IMR-90 (cell line): ENCODE results near the gene RRP7A. TPM values are rescaled to one million over a fixed set of nuclear protein-coding genes. Genes with fewer than 3 reads are reported as not detected.

Experiments
- ATAC-seq: fragments of 200-7000 bp; cut with Tn5 transposase; 2 replicates; pipeline ENCODE4 v1.9.1; 2020; ENCODE audit warnings: low read depth, mild to moderate bottlenecking, moderate library complexity
- BruUV-seq: library from RNA; stranded (reverse); fragments of 400-500 nt; replicated peaks from 2 replicates; lab custom pipeline; 2021; lab: Mats Ljungman, UMichigan
- CTCF ChIA-PET: fragments of 300-600 bp; formaldehyde crosslinking; extraction: SDS; loops from one replicate; lab custom pipeline; 2021; ENCODE audit warnings: antibody characterized with exemption; lab: Yijun Ruan, JAX
- POLR2A ChIA-PET: fragments of 300-600 bp; sonication (Branson Sonifier 250); formaldehyde crosslinking; loops from one replicate; lab custom pipeline; 2022; ENCODE audit warnings: antibody characterized with exemption; ENCODE audit not compliant: unreplicated experiment; lab: Charles Lee
- DNase-seq: peaks from one replicate; pipeline ENCODE4 v3.0.0; 2013
- H2AFZ ChIP-seq: replicated peaks from 2 replicates; pipeline ENCODE3; 2013; ENCODE audit warnings: low read length, mild to moderate bottlenecking; ENCODE audit not compliant: poor library complexity
- H2AK5ac ChIP-seq: 2 replicates; pipeline ENCODE4 v1.6.1; 2013; ENCODE audit warnings: low read depth, low read length, inconsistent platforms
- H2AK9ac ChIP-seq: replicated peaks from 2 replicates; pipeline ENCODE3; 2013; ENCODE audit warnings: mild to moderate bottlenecking, low read depth, low read length, moderate library complexity; ENCODE audit not compliant: poor library complexity
- H2BK120ac ChIP-seq: 2 replicates; pipeline ENCODE4 v1.6.1; 2013; ENCODE audit warnings: low read depth, low read length, inconsistent platforms
- H2BK15ac ChIP-seq: 3 replicates; pipeline ENCODE4 v1.6.1; 2013; ENCODE audit warnings: low read depth, low read length, inconsistent platforms
- H2BK20ac ChIP-seq: 2 replicates; pipeline ENCODE4 v1.6.1; 2013; ENCODE audit warnings: low read depth, mild to moderate bottlenecking, inconsistent platforms, low read length, moderate library complexity
- H2BK5ac ChIP-seq: 2 replicates; pipeline ENCODE4 v1.6.1; 2013; ENCODE audit warnings: mild to moderate bottlenecking, low read depth, low read length, inconsistent platforms; ENCODE audit not compliant: poor library complexity, severe bottlenecking
- H3K14ac ChIP-seq: replicated peaks from 2 replicates; pipeline ENCODE4 v1.6.1; 2013; ENCODE audit warnings: low read depth, low read length, inconsistent platforms
- H3K18ac ChIP-seq: 2 replicates; pipeline ENCODE4 v1.6.1; 2013; ENCODE audit warnings: low read depth, low read length, control low read depth
- H3K23ac ChIP-seq: 2 replicates; pipeline ENCODE4 v1.6.1; 2013; ENCODE audit warnings: low read depth, low read length, inconsistent platforms
- H3K27ac ChIP-seq: 2 replicates; pipeline ENCODE4 v1.5.1; 2013; ENCODE audit warnings: mild to moderate bottlenecking, control low read depth, low read length; ENCODE audit not compliant: insufficient read depth
- H3K27me3 ChIP-seq: 2 replicates; pipeline ENCODE4 v1.6.1; 2013; ENCODE audit warnings: low read length; ENCODE audit not compliant: control insufficient read depth, insufficient read depth
- H3K36me3 ChIP-seq: 2 replicates; pipeline ENCODE4 v1.6.1; 2013; ENCODE audit warnings: low read length, mixed read lengths; ENCODE audit not compliant: control insufficient read depth, insufficient read depth
- H3K4ac ChIP-seq: 2 replicates; pipeline ENCODE4 v1.6.1; 2013; ENCODE audit warnings: low read depth, low read length, inconsistent platforms
- H3K4me1 ChIP-seq: 2 replicates; pipeline ENCODE4 v1.6.1; 2013; ENCODE audit warnings: low read length, mixed read lengths; ENCODE audit not compliant: control insufficient read depth, insufficient read depth
- H3K4me2 ChIP-seq: 2 replicates; pipeline ENCODE4 v1.6.1; 2013; ENCODE audit warnings: low read depth, mild to moderate bottlenecking, control low read depth, low read length, moderate library complexity
- H3K4me3 ChIP-seq: 2 replicates; pipeline ENCODE4 v1.5.1; 2013; ENCODE audit warnings: low read depth, mild to moderate bottlenecking, control low read depth, low read length, moderate library complexity; ENCODE audit not compliant: insufficient read depth
- H3K56ac ChIP-seq: 2 replicates; pipeline ENCODE4 v1.6.1; 2013; ENCODE audit warnings: low read length, inconsistent platforms; ENCODE audit not compliant: insufficient read depth; ENCODE audit errors: extremely low read depth
- H3K79me1 ChIP-seq, 2 experiments: 2 replicates each; pipeline ENCODE4 v1.6.1; 2013; ENCODE audit warnings: low read length in 2 of 2, inconsistent platforms in 1 of 2, low read depth in 1 of 2
- H3K9ac ChIP-seq: 2 replicates; pipeline ENCODE4 v1.6.1; 2013; ENCODE audit warnings: low read depth, low read length, control low read depth
- H3K9me1 ChIP-seq: 2 replicates; pipeline ENCODE4 v1.6.1; 2013; ENCODE audit warnings: low read length, inconsistent platforms; ENCODE audit not compliant: insufficient read depth
- H3K9me3 ChIP-seq: 2 replicates; pipeline ENCODE4 v1.6.1; 2013; ENCODE audit warnings: low read length; ENCODE audit not compliant: control insufficient read depth, insufficient read depth
- H4K20me1 ChIP-seq: 2 replicates; pipeline ENCODE4 v1.6.1; 2013; ENCODE audit warnings: low read length, inconsistent platforms; ENCODE audit not compliant: insufficient read depth
- H4K5ac ChIP-seq: 2 replicates; pipeline ENCODE4 v1.6.1; 2013; ENCODE audit warnings: mild to moderate bottlenecking, low read depth, low read length, control low read depth
- H4K8ac ChIP-seq, 2 experiments: 2 replicates each; pipeline ENCODE4 v1.6.1; 2013; ENCODE audit warnings: low read depth in 2 of 2, low read length in 2 of 2, control low read depth in 1 of 2, inconsistent platforms in 1 of 2
- H4K91ac ChIP-seq: 2 replicates; pipeline ENCODE4 v1.6.1; 2013; ENCODE audit warnings: low read depth, low read length, inconsistent platforms; ENCODE audit not compliant: insufficient read depth
- BHLHE40 ChIP-seq: fragments of 150-350 bp; IDR thresholded peaks from 2 replicates; pipeline ENCODE4 v1.6.1; 2016; ENCODE audit warnings: mild to moderate bottlenecking, low read depth, low read length
- CEBPB ChIP-seq: IDR thresholded peaks from 2 replicates; pipeline ENCODE4 v1.6.1; 2012; ENCODE audit warnings: low read depth, low read length, improper control_type of control experiment
- CHD1 ChIP-seq: IDR thresholded peaks from 2 replicates; pipeline ENCODE4 v1.6.1; 2012; ENCODE audit warnings: low read depth, low read length, improper control_type of control experiment
- CTCF ChIP-seq: conservative IDR thresholded peaks from 2 replicates; pipeline ENCODE4 v1.5.1; 2012; ENCODE audit warnings: mild to moderate bottlenecking, low read depth, low read length, improper control_type of control experiment
- ELK1 ChIP-seq: fragments of 150-350 bp; IDR thresholded peaks from 2 replicates; pipeline ENCODE4 v1.6.1; 2016; ENCODE audit warnings: low read depth, mild to moderate bottlenecking, low read length, moderate library complexity, borderline replicate concordance
- FOS ChIP-seq: fragments of 150-350 bp; IDR thresholded peaks from 2 replicates; pipeline ENCODE4 v1.6.1; 2016; ENCODE audit warnings: low read depth, low read length
- MAFK ChIP-seq: IDR thresholded peaks from 2 replicates; pipeline ENCODE4 v1.6.1; 2012; ENCODE audit warnings: low read depth, low read length, improper control_type of control experiment
- MAZ ChIP-seq: IDR thresholded peaks from 2 replicates; pipeline ENCODE4 v1.6.1; 2012; ENCODE audit warnings: low read depth, mild to moderate bottlenecking, low read length, improper control_type of control experiment, moderate library complexity, borderline replicate concordance
- MXI1 ChIP-seq: IDR thresholded peaks from 2 replicates; pipeline ENCODE4 v1.6.1; 2012; ENCODE audit warnings: low read depth, mild to moderate bottlenecking, low read length, moderate library complexity, borderline replicate concordance
- NFE2L2 ChIP-seq: fragments of 150-350 bp; IDR thresholded peaks from 2 replicates; pipeline ENCODE4 v1.6.1; 2016; ENCODE audit warnings: low read depth, mild to moderate bottlenecking, low read length
- POLR2A ChIP-seq: IDR thresholded peaks from 2 replicates; pipeline ENCODE4 v1.6.1; 2012; ENCODE audit warnings: mild to moderate bottlenecking, low read depth, low read length
- RAD21 ChIP-seq: IDR thresholded peaks from 2 replicates; pipeline ENCODE4 v1.6.1; 2012; ENCODE audit warnings: low read length, improper control_type of control experiment
- RCOR1 ChIP-seq: IDR thresholded peaks from 2 replicates; pipeline ENCODE4 v1.6.1; 2012; ENCODE audit warnings: mild to moderate bottlenecking, low read length, improper control_type of control experiment; ENCODE audit not compliant: insufficient replicate concordance
- RFX5 ChIP-seq: IDR thresholded peaks from 2 replicates; pipeline ENCODE4 v1.8.0; 2012; ENCODE audit warnings: low read depth, mild to moderate bottlenecking, low read length, moderate library complexity
- SMC3 ChIP-seq: fragments of 150-350 bp; IDR thresholded peaks from 2 replicates; pipeline ENCODE4 v1.6.1; 2016; ENCODE audit warnings: low read depth, mild to moderate bottlenecking, antibody characterized with exemption, low read length, moderate library complexity
- USF2 ChIP-seq: fragments of 150-350 bp; IDR thresholded peaks from 2 replicates; pipeline ENCODE4 v1.6.1; 2017; ENCODE audit warnings: mild to moderate bottlenecking, antibody characterized with exemption, low read length, low read depth
- WGBS, 2 experiments: methylation state at CpG; one replicate each; pipeline versions ENCODE4 v1.1.5 to v1.1.7; 2013; ENCODE audit warnings: missing lambda C conversion rate in 2 of 2; ENCODE audit not compliant: insufficient read length in 1 of 2; ENCODE audit errors: extremely low coverage in 2 of 2; 5-methylcytosine and 5-hydroxymethylcytosine counted together
- dilution Hi-C: fragments of 300-500 bp; cut with HindIII; formaldehyde crosslinking; loops from one replicate; pipeline ENCODE4 v1.14.3; 2018; ENCODE audit warnings: low sequenced_read_pairs; ENCODE audit not compliant: unreplicated experiment
- in situ Hi-C: fragments of 300-500 bp; cut with MboI; formaldehyde crosslinking; loops from 3 replicates; pipeline ENCODE4 v1.14.3; 2019; ENCODE audit warnings: low sequenced_read_pairs, inconsistent platforms, mixed read lengths
- intact Hi-C: fragments of 100-400 bp; cut with micrococcal nuclease; formaldehyde crosslinking; loops from 2 replicates; pipeline ENCODE4 v1.10.0; 2022
- polyA plus RNA-seq, 3 experiments: library from polyadenylated mRNA; depleted of rRNA; stranded (reverse); fragments of >200 nt; gene quantifications; 2 replicates each; pipeline ENCODE4 v1.2.3, GENCODE V29; 2012; ENCODE audit warnings: low replicate concordance in 1 of 3
- total RNA-seq: library from RNA; depleted of rRNA; stranded (reverse); fragments of >200 nt; gene quantifications from 2 replicates; pipeline ENCODE4 v1.2.3, GENCODE V29; 2012

RRP7A gene
- total and polyA plus RNA-seq, 2 of the 4 experiments (the other 2 are of a cell fraction) = 25.5 to 29.2 TPM

GRCh38 chr22:42515896-42516295, 3.7 kb downstream of the RRP7A start:
- Histone ChIP-seq H3K23ac (no peak overlapping the region), H3K4ac (no peak overlapping the region), H4K5ac (no peak overlapping the region), H3K27ac (no peak overlapping the region), H3K4me3 (no peak overlapping the region), H2BK20ac (no peak overlapping the region), H4K8ac (no peak overlapping the region), H3K9ac (no peak overlapping the region), H3K4me2 (no peak overlapping the region), H2AK5ac (no peak overlapping the region), H4K20me1 (peaks cover 5% of the 10 kb centered on the region), H3K36me3 (peaks cover 27% of the 10 kb centered on the region), H2BK15ac (no peak overlapping the region), H2AK9ac (no peak overlapping the region), H2BK5ac (no peak overlapping the region), H3K56ac (no peak overlapping the region), H3K4me1 (peaks cover 3% of the 10 kb centered on the region), H3K9me3 (no peaks in the 10 kb centered on the region), H2BK120ac (no peak overlapping the region), H3K9me1 (peaks cover 6% of the 10 kb centered on the region; the same call in 1 of the 2 replicates), H2AFZ (no peak overlapping the region), H3K14ac (no peak overlapping the region), H3K79me1 (peaks cover 0 to 16% of the 10 kb centered on the region in 2 experiments; a peak in 1 of 4 replicates), H3K27me3 (no peaks in the 10 kb centered on the region), H3K18ac (no peak overlapping the region), H4K91ac (no peak overlapping the region)
- intact Hi-C loops = no loop called here
- no peak for DNase-seq
- no peak for ATAC-seq
- TF ChIP-seq RCOR1 (no peak), SMC3 (no peak), BHLHE40 (no peak), NFE2L2 (no peak), CHD1 (no peak), CEBPB (no peak), CTCF (no peak), MXI1 (no peak), RAD21 (no peak), MAZ (no peak), FOS (no peak), USF2 (no peak), RFX5 (no peak), POLR2A (no peak), ELK1 (no peak), MAFK (no peak)
- POLR2A ChIA-PET = no interaction called here
- in situ Hi-C loops = no loop called here
- dilution Hi-C loops = no loop called here
- 74% methylated on average over 8 of the region's 14 CpGs; no CpG with 5 or more reads in 1 of the 2 experiments for WGBS, 2 experiments
- CTCF ChIA-PET = no interaction called here
- BruUV-seq = no TSS peak
